IMR-90 (cell line): ENCODE measurements around the gene GTF2F2. TPM values are rescaled to one million over a fixed set of nuclear protein-coding genes. Genes with fewer than 3 reads are reported as not detected.
A peak's percentile ranks its signal among the peaks of the same experiment; 100 is the strongest.

Source experiments
- ATAC-seq: fragments of 200-7000 bp; cut with Tn5 transposase; 2 replicates; pipeline ENCODE4 v1.9.1; 2020; ENCODE audit warnings: low read depth, mild to moderate bottlenecking, moderate library complexity
- BruUV-seq: library from RNA; stranded (reverse); fragments of 400-500 nt; replicated peaks from 2 replicates; lab custom pipeline; 2021; lab: Mats Ljungman, UMichigan
- CTCF ChIA-PET: fragments of 300-600 bp; formaldehyde crosslinking; extraction: SDS; loops from one replicate; lab custom pipeline; 2021; ENCODE audit warnings: antibody characterized with exemption; lab: Yijun Ruan, JAX
- POLR2A ChIA-PET: fragments of 300-600 bp; sonication (Branson Sonifier 250); formaldehyde crosslinking; loops from one replicate; lab custom pipeline; 2022; ENCODE audit warnings: antibody characterized with exemption; ENCODE audit not compliant: unreplicated experiment; lab: Charles Lee
- DNase-seq: peaks from one replicate; pipeline ENCODE4 v3.0.0; 2013
- H2AFZ ChIP-seq: replicated peaks from 2 replicates; pipeline ENCODE3; 2013; ENCODE audit warnings: low read length, mild to moderate bottlenecking; ENCODE audit not compliant: poor library complexity
- H2AK5ac ChIP-seq: 2 replicates; pipeline ENCODE4 v1.6.1; 2013; ENCODE audit warnings: low read depth, low read length, inconsistent platforms
- H2AK9ac ChIP-seq: replicated peaks from 2 replicates; pipeline ENCODE3; 2013; ENCODE audit warnings: mild to moderate bottlenecking, low read depth, low read length, moderate library complexity; ENCODE audit not compliant: poor library complexity
- H2BK120ac ChIP-seq: 2 replicates; pipeline ENCODE4 v1.6.1; 2013; ENCODE audit warnings: low read depth, low read length, inconsistent platforms
- H2BK15ac ChIP-seq: 3 replicates; pipeline ENCODE4 v1.6.1; 2013; ENCODE audit warnings: low read depth, low read length, inconsistent platforms
- H2BK20ac ChIP-seq: 2 replicates; pipeline ENCODE4 v1.6.1; 2013; ENCODE audit warnings: low read depth, mild to moderate bottlenecking, inconsistent platforms, low read length, moderate library complexity
- H2BK5ac ChIP-seq: 2 replicates; pipeline ENCODE4 v1.6.1; 2013; ENCODE audit warnings: mild to moderate bottlenecking, low read depth, low read length, inconsistent platforms; ENCODE audit not compliant: poor library complexity, severe bottlenecking
- H3K14ac ChIP-seq: replicated peaks from 2 replicates; pipeline ENCODE4 v1.6.1; 2013; ENCODE audit warnings: low read depth, low read length, inconsistent platforms
- H3K18ac ChIP-seq: 2 replicates; pipeline ENCODE4 v1.6.1; 2013; ENCODE audit warnings: low read depth, low read length, control low read depth
- H3K23ac ChIP-seq: 2 replicates; pipeline ENCODE4 v1.6.1; 2013; ENCODE audit warnings: low read depth, low read length, inconsistent platforms
- H3K27ac ChIP-seq: 2 replicates; pipeline ENCODE4 v1.5.1; 2013; ENCODE audit warnings: mild to moderate bottlenecking, control low read depth, low read length; ENCODE audit not compliant: insufficient read depth
- H3K27me3 ChIP-seq: 2 replicates; pipeline ENCODE4 v1.6.1; 2013; ENCODE audit warnings: low read length; ENCODE audit not compliant: control insufficient read depth, insufficient read depth
- H3K36me3 ChIP-seq: 2 replicates; pipeline ENCODE4 v1.6.1; 2013; ENCODE audit warnings: low read length, mixed read lengths; ENCODE audit not compliant: control insufficient read depth, insufficient read depth
- H3K4ac ChIP-seq: 2 replicates; pipeline ENCODE4 v1.6.1; 2013; ENCODE audit warnings: low read depth, low read length, inconsistent platforms
- H3K4me1 ChIP-seq: 2 replicates; pipeline ENCODE4 v1.6.1; 2013; ENCODE audit warnings: low read length, mixed read lengths; ENCODE audit not compliant: control insufficient read depth, insufficient read depth
- H3K4me2 ChIP-seq: 2 replicates; pipeline ENCODE4 v1.6.1; 2013; ENCODE audit warnings: low read depth, mild to moderate bottlenecking, control low read depth, low read length, moderate library complexity
- H3K4me3 ChIP-seq: 2 replicates; pipeline ENCODE4 v1.5.1; 2013; ENCODE audit warnings: low read depth, mild to moderate bottlenecking, control low read depth, low read length, moderate library complexity; ENCODE audit not compliant: insufficient read depth
- H3K56ac ChIP-seq: 2 replicates; pipeline ENCODE4 v1.6.1; 2013; ENCODE audit warnings: low read length, inconsistent platforms; ENCODE audit not compliant: insufficient read depth; ENCODE audit errors: extremely low read depth
- H3K79me1 ChIP-seq, 2 experiments: 2 replicates each; pipeline ENCODE4 v1.6.1; 2013; ENCODE audit warnings: low read length in 2 of 2, inconsistent platforms in 1 of 2, low read depth in 1 of 2
- H3K9ac ChIP-seq: 2 replicates; pipeline ENCODE4 v1.6.1; 2013; ENCODE audit warnings: low read depth, low read length, control low read depth
- H3K9me1 ChIP-seq: 2 replicates; pipeline ENCODE4 v1.6.1; 2013; ENCODE audit warnings: low read length, inconsistent platforms; ENCODE audit not compliant: insufficient read depth
- H3K9me3 ChIP-seq: 2 replicates; pipeline ENCODE4 v1.6.1; 2013; ENCODE audit warnings: low read length; ENCODE audit not compliant: control insufficient read depth, insufficient read depth
- H4K20me1 ChIP-seq: 2 replicates; pipeline ENCODE4 v1.6.1; 2013; ENCODE audit warnings: low read length, inconsistent platforms; ENCODE audit not compliant: insufficient read depth
- H4K5ac ChIP-seq: 2 replicates; pipeline ENCODE4 v1.6.1; 2013; ENCODE audit warnings: mild to moderate bottlenecking, low read depth, low read length, control low read depth
- H4K8ac ChIP-seq, 2 experiments: 2 replicates each; pipeline ENCODE4 v1.6.1; 2013; ENCODE audit warnings: low read depth in 2 of 2, low read length in 2 of 2, control low read depth in 1 of 2, inconsistent platforms in 1 of 2
- H4K91ac ChIP-seq: 2 replicates; pipeline ENCODE4 v1.6.1; 2013; ENCODE audit warnings: low read depth, low read length, inconsistent platforms; ENCODE audit not compliant: insufficient read depth
- BHLHE40 ChIP-seq: fragments of 150-350 bp; IDR thresholded peaks from 2 replicates; pipeline ENCODE4 v1.6.1; 2016; ENCODE audit warnings: mild to moderate bottlenecking, low read depth, low read length
- CEBPB ChIP-seq: IDR thresholded peaks from 2 replicates; pipeline ENCODE4 v1.6.1; 2012; ENCODE audit warnings: low read depth, low read length, improper control_type of control experiment
- CHD1 ChIP-seq: IDR thresholded peaks from 2 replicates; pipeline ENCODE4 v1.6.1; 2012; ENCODE audit warnings: low read depth, low read length, improper control_type of control experiment
- CTCF ChIP-seq: conservative IDR thresholded peaks from 2 replicates; pipeline ENCODE4 v1.5.1; 2012; ENCODE audit warnings: mild to moderate bottlenecking, low read depth, low read length, improper control_type of control experiment
- ELK1 ChIP-seq: fragments of 150-350 bp; IDR thresholded peaks from 2 replicates; pipeline ENCODE4 v1.6.1; 2016; ENCODE audit warnings: low read depth, mild to moderate bottlenecking, low read length, moderate library complexity, borderline replicate concordance
- FOS ChIP-seq: fragments of 150-350 bp; IDR thresholded peaks from 2 replicates; pipeline ENCODE4 v1.6.1; 2016; ENCODE audit warnings: low read depth, low read length
- MAFK ChIP-seq: IDR thresholded peaks from 2 replicates; pipeline ENCODE4 v1.6.1; 2012; ENCODE audit warnings: low read depth, low read length, improper control_type of control experiment
- MAZ ChIP-seq: IDR thresholded peaks from 2 replicates; pipeline ENCODE4 v1.6.1; 2012; ENCODE audit warnings: low read depth, mild to moderate bottlenecking, low read length, improper control_type of control experiment, moderate library complexity, borderline replicate concordance
- MXI1 ChIP-seq: IDR thresholded peaks from 2 replicates; pipeline ENCODE4 v1.6.1; 2012; ENCODE audit warnings: low read depth, mild to moderate bottlenecking, low read length, moderate library complexity, borderline replicate concordance
- NFE2L2 ChIP-seq: fragments of 150-350 bp; IDR thresholded peaks from 2 replicates; pipeline ENCODE4 v1.6.1; 2016; ENCODE audit warnings: low read depth, mild to moderate bottlenecking, low read length
- RAD21 ChIP-seq: IDR thresholded peaks from 2 replicates; pipeline ENCODE4 v1.6.1; 2012; ENCODE audit warnings: low read length, improper control_type of control experiment
- RCOR1 ChIP-seq: IDR thresholded peaks from 2 replicates; pipeline ENCODE4 v1.6.1; 2012; ENCODE audit warnings: mild to moderate bottlenecking, low read length, improper control_type of control experiment; ENCODE audit not compliant: insufficient replicate concordance
- RFX5 ChIP-seq: IDR thresholded peaks from 2 replicates; pipeline ENCODE4 v1.8.0; 2012; ENCODE audit warnings: low read depth, mild to moderate bottlenecking, low read length, moderate library complexity
- SMC3 ChIP-seq: fragments of 150-350 bp; IDR thresholded peaks from 2 replicates; pipeline ENCODE4 v1.6.1; 2016; ENCODE audit warnings: low read depth, mild to moderate bottlenecking, antibody characterized with exemption, low read length, moderate library complexity
- USF2 ChIP-seq: fragments of 150-350 bp; IDR thresholded peaks from 2 replicates; pipeline ENCODE4 v1.6.1; 2017; ENCODE audit warnings: mild to moderate bottlenecking, antibody characterized with exemption, low read length, low read depth
- WGBS, 2 experiments: methylation state at CpG; one replicate each; pipeline versions ENCODE4 v1.1.5 to v1.1.7; 2013; ENCODE audit warnings: missing lambda C conversion rate in 2 of 2; ENCODE audit not compliant: insufficient read length in 1 of 2; ENCODE audit errors: extremely low coverage in 2 of 2; 5-methylcytosine and 5-hydroxymethylcytosine counted together
- dilution Hi-C: fragments of 300-500 bp; cut with HindIII; formaldehyde crosslinking; loops from one replicate; pipeline ENCODE4 v1.14.3; 2018; ENCODE audit warnings: low sequenced_read_pairs; ENCODE audit not compliant: unreplicated experiment
- in situ Hi-C: fragments of 300-500 bp; cut with MboI; formaldehyde crosslinking; loops from 3 replicates; pipeline ENCODE4 v1.14.3; 2019; ENCODE audit warnings: low sequenced_read_pairs, inconsistent platforms, mixed read lengths
- intact Hi-C: fragments of 100-400 bp; cut with micrococcal nuclease; formaldehyde crosslinking; loops from 2 replicates; pipeline ENCODE4 v1.10.0; 2022
- polyA plus RNA-seq, 3 experiments: library from polyadenylated mRNA; depleted of rRNA; stranded (reverse); fragments of >200 nt; gene quantifications; 2 replicates each; pipeline ENCODE4 v1.2.3, GENCODE V29; 2012; ENCODE audit warnings: low replicate concordance in 1 of 3
- total RNA-seq: library from RNA; depleted of rRNA; stranded (reverse); fragments of >200 nt; gene quantifications from 2 replicates; pipeline ENCODE4 v1.2.3, GENCODE V29; 2012

GTF2F2 gene
- total and polyA plus RNA-seq, 2 of the 4 experiments (the other 2 are of a cell fraction): 16.5 to 21.0 TPM

GRCh38 chr13:45320876-45321629 is 200.7 kb downstream of the GTF2F2 start:
- no CpG with 5 or more reads among the region's 4 CpGs for WGBS, 2 experiments
- ATAC-seq (no peak), DNase-seq (no peak)
- H3K14ac ChIP-seq: no peak overlapping the region
- H4K5ac ChIP-seq: no peak overlapping the region
- no peaks in the 10 kb centered on the region; the same call in 1 of the 2 replicates for H4K20me1 ChIP-seq
- in situ Hi-C loops (loop anchor here (25.0 kb wide), 2 partner anchors 834 to 1409 kb away; no protein-coding TSS in a partner anchor), dilution Hi-C loops (no loop called here), intact Hi-C loops (no loop called here)
- H3K4me1 ChIP-seq: peaks cover 10% of the 10 kb centered on the region
- H3K9me1 ChIP-seq: peaks cover 5% of the 10 kb centered on the region; the same call in 1 of the 2 replicates
- H2BK5ac ChIP-seq: no peak overlapping the region
- CTCF ChIA-PET: no interaction called here
- H2BK15ac ChIP-seq: no peak overlapping the region
- no peak overlapping the region for H2AK9ac ChIP-seq
- H3K4me3 ChIP-seq: no peak overlapping the region
- POLR2A ChIA-PET: no interaction called here
- no peak overlapping the region for H3K18ac ChIP-seq
- H3K9ac ChIP-seq: no peak overlapping the region
- no peaks in the 10 kb centered on the region for H3K9me3 ChIP-seq
- H3K27me3 ChIP-seq: no peaks in the 10 kb centered on the region
- H3K4ac ChIP-seq: no peak overlapping the region
- H2BK20ac ChIP-seq: no peak overlapping the region
- no peak overlapping the region; a peak in 1 of 4 replicates for H4K8ac ChIP-seq
- H3K79me1 ChIP-seq: no peaks in the 10 kb centered on the region
- H3K4me2 ChIP-seq: no peak overlapping the region
- no peak overlapping the region for H3K27ac ChIP-seq
- H2AFZ ChIP-seq: no peak overlapping the region
- no peak overlapping the region for H4K91ac ChIP-seq
- H3K23ac ChIP-seq: no peak overlapping the region
- H3K36me3 ChIP-seq: no peaks in the 10 kb centered on the region
- no peak overlapping the region for H3K56ac ChIP-seq
- no TSS peak for BruUV-seq
- H2BK120ac ChIP-seq: no peak overlapping the region
- H2AK5ac ChIP-seq: peak overlapping the region; percentile 33; the same call in 1 of the 2 replicates
- TF ChIP-seq RFX5: no peak
- TF ChIP-seq RAD21: no peak
- no peak for TF ChIP-seq MAZ
- no peak for TF ChIP-seq RCOR1
- TF ChIP-seq ELK1: no peak
- TF ChIP-seq CEBPB: no peak
- TF ChIP-seq USF2: no peak
- TF ChIP-seq MXI1: no peak
- no peak for TF ChIP-seq MAFK
- no peak for TF ChIP-seq CTCF
- TF ChIP-seq CHD1: no peak
- TF ChIP-seq BHLHE40: no peak
- no peak for TF ChIP-seq NFE2L2
- TF ChIP-seq SMC3: no peak
- no peak for TF ChIP-seq FOS
